Measurements from ENCODE around the gene SLC25A51.

Gene SLC25A51

GRCh38 chr9:37941253-37941652 is 37.3 kb upstream of the SLC25A51 start:
- POLR2A ChIA-PET: no interaction called here
- no peak overlapping the region for H3K27ac ChIP-seq (ENCODE audit: extremely low read depth, low read depth, low read length)
- CTCF ChIA-PET: interaction anchor here (0.6 to 0.7 kb wide), 2 partner anchors 25 to 28 kb away, joined by 3 to 4 read pairs; no protein-coding TSS in a partner anchor
- peaks cover 4% of the 10 kb centered on the region for H3K4me1 ChIP-seq (ENCODE audit: control insufficient read depth, insufficient read depth, low read length)
- no peak overlapping the region for H3K4me3 ChIP-seq (ENCODE audit: low read depth, low read length)
- no peaks in the 10 kb centered on the region for H3K9me3 ChIP-seq (ENCODE audit: control insufficient read depth, insufficient read depth, low read depth, low read length)
- TF ChIP-seq ZNF266 (tag by site-specific recombination; IDR thresholded peaks at IDR 0.05; ENCODE audit: low read depth): no peak
- TF ChIP-seq FEZF1 (tag by site-specific recombination; IDR thresholded peaks at IDR 0.05): no peak
- TF ChIP-seq ZNF629 (tag by site-specific recombination; IDR thresholded peaks at IDR 0.05): no peak
- no peak for TF ChIP-seq ZNF48 (tag by site-specific recombination; IDR thresholded peaks at IDR 0.05)
- no peak for TF ChIP-seq ZXDB (tag by site-specific recombination; IDR thresholded peaks at IDR 0.05)
- TF ChIP-seq ZNF133 (tag by site-specific recombination; IDR thresholded peaks at IDR 0.05): no peak
- no peak for TF ChIP-seq OVOL3 (tag by site-specific recombination; IDR thresholded peaks at IDR 0.05)
- TF ChIP-seq PRDM1 (tag by site-specific recombination; IDR thresholded peaks at IDR 0.05): no peak
- no peak for TF ChIP-seq PRDM2 (tag by site-specific recombination; IDR thresholded peaks at IDR 0.05; ENCODE audit: borderline replicate concordance)
- TF ChIP-seq ZSCAN16 (tag by site-specific recombination; IDR thresholded peaks at IDR 0.05): no peak
- TF ChIP-seq ZBTB44 (tag by site-specific recombination; IDR thresholded peaks at IDR 0.05): no peak
- TF ChIP-seq ZNF280C (tag by site-specific recombination; IDR thresholded peaks at IDR 0.05): no peak
- TF ChIP-seq KLF1 (tag by site-specific recombination; IDR thresholded peaks at IDR 0.05): no peak
- no peak for TF ChIP-seq ZNF248 (tag by site-specific recombination; IDR thresholded peaks at IDR 0.05)
- no peak for TF ChIP-seq ZNF24 (tag by site-specific recombination; IDR thresholded peaks at IDR 0.05)
- peaks cover 0 to 71% of the 10 kb centered on the region in 2 experiments; a peak in 1 of 3 replicates for H3K36me3 ChIP-seq (ENCODE audit: control insufficient read depth in 2 of 2, insufficient read depth in 1 of 2, low read length in 2 of 2)

GRCh38 chr9:37939575-37940095 is 35.7 kb upstream of the SLC25A51 start:
- H3K4me3 ChIP-seq (ENCODE audit: low read depth, low read length): no peak overlapping the region
- peaks cover 4% of the 10 kb centered on the region for H3K4me1 ChIP-seq (ENCODE audit: control insufficient read depth, insufficient read depth, low read length)
- H3K9me3 ChIP-seq (ENCODE audit: control insufficient read depth, insufficient read depth, low read depth, low read length): no peaks in the 10 kb centered on the region
- H3K27ac ChIP-seq (ENCODE audit: extremely low read depth, low read depth, low read length): no peak overlapping the region
- CTCF ChIA-PET: interaction anchor here (0.7 kb wide), 1 partner anchor 26 kb away, joined by 3 read pairs; no protein-coding TSS in a partner anchor
- POLR2A ChIA-PET: no interaction called here
- peaks cover 0 to 65% of the 10 kb centered on the region in 2 experiments; a peak in 1 of 3 replicates for H3K36me3 ChIP-seq (ENCODE audit: control insufficient read depth in 2 of 2, insufficient read depth in 1 of 2, low read length in 2 of 2)
- TF ChIP-seq ZNF768 (tag by site-specific recombination; IDR thresholded peaks at IDR 0.05): no peak
- no peak for TF ChIP-seq ZSCAN23 (tag by site-specific recombination; IDR thresholded peaks at IDR 0.05)
- TF ChIP-seq ZNF521 (tag by site-specific recombination; IDR thresholded peaks at IDR 0.05): no peak
- TF ChIP-seq ZNF354C (tag by site-specific recombination; IDR thresholded peaks at IDR 0.05; ENCODE audit: borderline replicate concordance, low read depth): no peak
- TF ChIP-seq ZNF146 (tag by site-specific recombination; IDR thresholded peaks at IDR 0.05): no peak
- TF ChIP-seq ZNF513 (tag by site-specific recombination; IDR thresholded peaks at IDR 0.05): no peak
- TF ChIP-seq ZNF26 (tag by site-specific recombination; IDR thresholded peaks at IDR 0.05): no peak
- no peak for TF ChIP-seq ZBTB21 (tag by site-specific recombination; IDR thresholded peaks at IDR 0.05)
- TF ChIP-seq ZNF223 (tag by site-specific recombination; IDR thresholded peaks at IDR 0.05): no peak
